GM10847 (cell line): Measurements from ENCODE around the gene MAPK1.

Source experiments
- POLR2A ChIP-seq: IDR thresholded peaks from 2 replicates; pipeline ENCODE4 v1.6.1; 2011; ENCODE audit not compliant: insufficient read length; ENCODE audit errors: extremely low read depth

The MAPK1 gene

DNA sequence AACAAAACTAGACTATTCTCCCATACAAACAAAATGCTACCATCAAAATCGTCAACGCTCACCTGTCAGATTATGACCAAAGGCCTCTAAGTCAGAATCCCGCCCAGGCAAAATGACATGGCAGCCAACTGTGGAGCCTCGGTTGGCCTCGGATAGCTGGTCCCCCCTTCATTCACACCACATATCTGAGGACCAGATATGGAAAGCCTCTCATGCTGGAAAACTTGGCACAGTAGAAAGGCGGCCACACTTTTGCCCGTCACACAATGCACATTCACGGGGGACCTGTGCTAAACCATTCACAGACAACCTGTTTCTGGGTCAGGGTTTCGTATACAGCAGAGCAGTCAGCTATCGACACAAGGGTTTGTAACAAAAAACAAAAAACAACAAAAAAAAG lies 11.2 kb downstream of the MAPK1 start:
- no peak for TF ChIP-seq POLR2A

GRCh38 chr22:21855676-21856075 lies 11.8 kb downstream of the MAPK1 start:
- no peak for TF ChIP-seq POLR2A

DNA sequence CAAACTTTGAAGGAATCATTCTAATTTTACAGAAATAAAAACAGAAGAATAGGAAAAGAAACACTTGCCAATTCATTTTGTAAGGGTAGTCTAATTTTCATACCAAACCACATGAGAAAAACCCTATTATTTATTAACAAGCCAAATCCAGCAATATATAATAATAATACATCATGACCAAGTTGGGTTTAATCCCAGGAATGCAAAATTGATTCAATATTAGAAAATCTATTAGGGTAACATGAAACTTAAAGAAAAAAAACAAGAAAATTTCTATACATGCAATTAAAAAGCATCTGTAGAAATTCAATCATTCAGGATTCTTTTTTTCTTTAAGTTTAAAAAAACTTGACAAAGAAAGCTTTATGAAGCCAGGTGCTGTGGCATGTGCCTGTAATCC lies 16.8 kb downstream of the MAPK1 start:
- no peak for TF ChIP-seq POLR2A

GRCh38 chr22:21849489-21849888 lies 18.0 kb downstream of the MAPK1 start:
- no peak for TF ChIP-seq POLR2A

DNA sequence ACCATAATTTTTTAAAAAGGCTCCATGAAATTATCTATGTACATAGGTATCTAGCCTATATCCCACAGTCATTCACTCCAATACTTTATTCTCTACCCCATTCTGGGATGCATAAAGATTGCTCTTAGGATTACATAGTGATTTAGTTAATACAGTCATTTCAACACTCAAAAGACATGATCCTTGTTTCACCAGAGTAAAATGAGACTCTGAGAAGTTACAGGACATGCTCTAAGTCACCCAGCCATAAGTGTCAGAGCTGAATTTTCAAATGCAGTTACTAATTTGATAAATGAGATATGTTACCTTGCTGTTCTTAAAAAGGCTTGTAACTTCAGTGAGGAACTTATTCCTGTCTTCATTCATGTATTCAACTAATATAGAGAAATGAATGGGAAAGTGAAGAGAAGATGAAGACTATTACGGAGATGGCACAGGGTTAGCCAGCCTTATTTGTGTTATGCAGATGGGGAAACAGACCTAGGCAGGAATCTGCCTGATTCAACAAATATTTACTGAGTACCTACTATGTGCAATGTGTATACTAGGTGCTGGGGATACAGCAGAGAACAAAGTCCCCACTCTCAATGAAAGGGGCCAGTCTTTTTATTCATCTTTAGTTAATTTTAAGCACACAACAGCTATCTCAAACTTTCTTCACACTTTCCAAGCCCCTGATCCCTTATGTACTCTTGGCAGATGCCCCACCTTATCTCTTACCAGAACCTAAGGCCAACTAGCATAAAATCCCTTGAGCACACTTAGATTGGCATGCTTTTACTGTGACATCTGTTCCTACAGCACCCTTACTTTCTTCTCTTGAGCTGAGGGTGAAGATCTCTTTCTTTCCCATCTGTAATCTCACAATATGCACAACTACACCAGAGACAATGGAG lies 21.6 kb downstream of the MAPK1 start:
- TF ChIP-seq POLR2A = no peak

- no peak for TF ChIP-seq POLR2A
Measured at GRCh38 chr22:21842946-21843345, 24.5 kb downstream of the MAPK1 start.

DNA sequence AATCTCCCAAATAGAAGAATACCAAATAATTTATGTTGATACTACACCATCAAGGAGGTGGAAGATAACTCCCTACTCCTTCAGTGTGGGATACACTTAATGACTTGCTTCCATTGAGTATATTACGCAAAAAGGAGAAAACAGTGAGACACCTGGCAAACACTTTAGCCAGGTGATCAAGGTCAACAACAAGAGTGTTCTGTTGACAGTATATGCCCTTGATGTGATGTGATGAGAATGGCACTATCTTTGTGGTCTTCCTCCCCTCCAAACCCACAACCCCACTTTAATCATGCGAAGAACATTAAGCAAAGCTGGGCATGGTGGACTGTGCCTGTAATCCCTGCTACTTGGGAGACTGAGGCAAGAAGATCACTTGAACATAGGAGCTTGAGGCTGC lies 26.0 kb downstream of the MAPK1 start:
- no peak for TF ChIP-seq POLR2A

- TF ChIP-seq POLR2A = no peak
Measured at GRCh38 chr22:21840236-21840823, 27.1 kb downstream of the MAPK1 start.

DNA sequence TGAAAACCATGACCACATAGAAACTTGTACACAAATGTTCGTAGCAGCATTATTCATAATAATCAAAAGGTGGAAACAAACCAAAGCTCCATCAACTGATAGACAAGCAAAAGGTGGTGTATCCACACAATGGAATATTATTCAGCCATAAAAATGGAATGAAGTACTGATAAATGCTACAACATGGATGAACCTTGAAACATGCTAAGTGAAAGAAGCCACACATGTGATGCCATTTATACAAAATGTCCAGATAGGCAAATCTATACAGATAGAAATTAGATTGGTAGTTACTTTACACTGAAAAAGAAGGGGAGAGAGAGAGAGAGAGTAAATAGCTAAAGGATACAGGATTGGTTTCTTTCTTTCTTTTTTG lies 27.7 kb downstream of the MAPK1 start:
- no peak for TF ChIP-seq POLR2A

DNA sequence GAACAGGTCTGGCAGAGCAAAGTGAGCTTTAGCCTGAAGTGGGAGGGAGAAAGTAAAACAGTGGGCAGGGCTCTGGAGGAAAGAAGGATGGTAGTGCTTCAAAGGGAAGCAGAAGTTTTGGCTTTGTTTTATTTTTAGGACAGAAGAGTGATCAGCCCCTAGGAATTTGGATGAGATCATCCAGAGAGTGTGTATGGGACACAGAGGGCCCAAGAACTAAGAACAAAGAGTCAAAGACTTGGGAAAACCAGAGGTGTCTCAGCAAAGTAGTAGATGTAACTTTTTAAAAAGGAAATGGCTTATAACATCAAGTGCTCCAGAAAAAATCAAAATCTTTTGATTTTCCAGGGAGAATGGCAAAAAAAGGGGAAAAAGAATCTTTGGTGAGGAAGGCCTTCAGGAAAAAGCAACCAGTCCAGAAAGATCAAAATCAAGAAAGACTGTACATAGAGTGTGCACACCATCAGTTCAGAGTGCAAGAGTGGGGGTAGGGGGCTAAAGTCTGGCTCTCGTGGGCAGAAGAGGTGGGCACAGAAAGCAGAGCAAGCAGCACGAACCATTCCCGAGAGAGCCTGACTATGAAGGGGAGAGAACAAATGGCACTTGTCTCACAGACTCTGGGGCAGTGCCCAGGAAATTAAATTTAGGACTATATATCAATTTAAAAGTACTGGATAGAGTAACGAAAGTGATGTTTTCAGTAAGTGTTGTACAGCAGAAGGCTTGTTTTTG lies 30.0 kb downstream of the MAPK1 start:
- TF ChIP-seq POLR2A = no peak

DNA sequence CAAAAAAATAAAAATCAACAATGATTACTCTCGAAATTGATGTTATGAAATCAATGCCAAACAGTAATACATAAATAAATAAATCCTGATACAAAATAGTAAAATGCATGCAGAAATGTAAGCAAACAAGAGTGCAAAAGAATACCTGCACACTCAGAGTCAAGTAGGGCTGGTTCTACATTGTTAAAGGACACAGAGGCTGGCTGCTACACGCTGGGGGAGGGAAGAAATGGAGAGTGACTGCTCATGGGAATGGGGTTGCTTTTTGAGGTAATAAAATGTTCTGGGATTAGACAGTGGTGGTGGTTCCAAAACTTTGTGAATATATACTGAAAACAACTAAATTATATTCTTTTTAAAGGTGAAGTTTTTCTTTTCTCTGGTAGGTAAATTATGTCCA lies 32.1 kb downstream of the MAPK1 start:
- TF ChIP-seq POLR2A = no peak

DNA sequence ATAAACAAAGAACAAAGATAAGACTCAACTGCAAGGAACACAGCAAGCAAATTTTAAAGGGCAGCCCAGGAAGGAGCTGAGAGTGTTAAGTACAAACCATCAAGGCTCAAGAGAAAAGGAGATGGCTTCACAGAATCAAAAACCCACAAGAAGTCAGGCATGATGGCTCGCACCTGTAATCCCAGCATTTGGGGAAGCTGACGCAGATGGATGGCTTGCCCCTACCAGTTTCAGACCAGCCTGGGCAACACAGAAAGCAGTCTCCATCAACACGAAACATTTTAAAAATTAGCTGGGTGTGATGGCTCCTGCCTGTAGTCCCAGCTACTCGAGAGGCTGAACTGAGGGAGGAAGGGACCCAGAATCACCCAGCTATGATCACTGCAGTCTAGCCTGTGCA lies 32.6 kb downstream of the MAPK1 start:
- TF ChIP-seq POLR2A = no peak

- no peak for TF ChIP-seq POLR2A
Measured at GRCh38 chr22:21832291-21833290, 34.9 kb downstream of the MAPK1 start.

DNA sequence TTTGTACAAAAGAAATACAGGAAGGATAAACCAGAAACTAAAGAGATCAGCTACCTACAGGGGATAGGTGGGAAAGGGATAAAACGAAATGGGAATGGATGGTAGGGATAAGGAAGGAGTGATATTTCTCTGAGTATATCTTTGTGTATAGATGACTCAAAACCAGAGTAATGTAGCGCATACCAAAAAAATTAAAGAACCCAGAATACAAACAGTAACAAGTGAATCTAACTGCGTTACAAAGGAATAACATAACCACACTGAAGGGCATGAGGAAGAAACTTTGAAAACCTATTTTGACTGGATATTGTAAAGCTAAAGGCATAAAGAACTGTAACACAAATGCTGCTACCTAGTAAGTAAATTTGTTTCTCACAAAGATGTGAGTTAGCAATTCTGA lies 37.9 kb downstream of the MAPK1 start:
- TF ChIP-seq POLR2A = no peak

DNA sequence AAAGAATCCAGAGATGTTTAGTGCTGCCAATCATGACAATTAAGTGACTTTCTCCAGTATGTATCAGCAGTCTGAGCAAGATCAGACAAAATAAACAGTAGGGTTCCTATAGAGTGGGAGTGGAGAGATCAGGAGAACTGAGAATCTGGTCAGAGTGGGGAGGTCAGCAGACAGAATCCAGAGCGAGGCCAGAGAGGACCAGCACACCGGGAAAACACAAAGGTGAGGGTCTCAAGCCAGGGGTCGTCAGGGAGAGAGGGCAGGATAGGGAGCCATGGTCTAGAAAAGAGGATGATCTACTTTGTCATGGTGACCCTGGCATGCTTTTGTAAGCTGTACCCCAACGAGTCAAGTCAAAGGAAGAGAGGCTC lies 39.2 kb downstream of the MAPK1 start:
- no peak for TF ChIP-seq POLR2A
